Gastrocnemius medialis (tissue), 4 donors: ENCODE measurements around the gene LAMA4. TPM values are rescaled to one million over a fixed set of nuclear protein-coding genes. Genes with fewer than 3 reads are reported as not detected.

Source experiments
- ATAC-seq, 2 donors: fragments of 150-250 bp; one replicate each; pipeline ENCODE4 v1.9.1; 2016
- DNase-seq, 2 donors: peaks; one replicate each; pipeline ENCODE4 v3.0.0-alpha.2; 2019
- H3K27ac ChIP-seq, 4 donors: fragments of 200-600 bp; sonication (generic); 1 replicate in 1 of 4; 2 replicates in 3 of 4; pipeline ENCODE4 v1.5.1; 2016 to 2018; ENCODE audit warnings: mild to moderate bottlenecking in 2 of 4, moderate library complexity in 1 of 4
- H3K27me3 ChIP-seq, 3 donors: fragments of 200-600 bp; sonication (generic) in 2 of 3; 1 replicate in 1 of 3; 2 replicates in 2 of 3; pipeline versions ENCODE4 v1.5.1 to v1.6.0; 2016 to 2019; ENCODE audit warnings: mild to moderate bottlenecking in 1 of 3, moderate library complexity in 1 of 3
- H3K36me3 ChIP-seq, 2 donors: fragments of 200-600 bp; sonication (generic) in 1 of 2; one replicate each; pipeline ENCODE4 v1.5.1; 2017 to 2018
- H3K4me1 ChIP-seq, 2 donors: fragments of 200-600 bp; sonication (generic) in 1 of 2; one replicate each; pipeline ENCODE4 v1.5.1; 2016 to 2017; ENCODE audit warnings: mild to moderate bottlenecking in 2 of 2
- H3K4me3 ChIP-seq, 4 donors: fragments of 200-600 bp; sonication (generic) in 3 of 4; 1 replicate in 1 of 4; 2 replicates in 3 of 4; pipeline ENCODE4 v1.5.1; 2016 to 2019; ENCODE audit warnings: mild to moderate bottlenecking in 2 of 4
- H3K9me3 ChIP-seq, 3 donors: fragments of 200-600 bp; sonication (generic) in 2 of 3; 1 replicate in 1 of 3; 2 replicates in 2 of 3; pipeline ENCODE4 v1.5.1; 2016 to 2019
- CTCF ChIP-seq, 5 experiments: fragments of 450-650 bp in 3 of 5; fragments of 200-600 bp in 2 of 5; sonication (generic) in 2 of 5; IDR thresholded peaks in 4 of 5; conservative IDR thresholded peaks in 1 of 5; 1 replicate in 4 of 5; 2 replicates in 1 of 5; pipeline ENCODE4 v1.5.1; 2016 to 2019; ENCODE audit warnings: antibody characterized with exemption in 5 of 5, mild to moderate bottlenecking in 3 of 5, moderate library complexity in 3 of 5
- POLR2A ChIP-seq, 2 donors: fragments of 450-650 bp; IDR thresholded peaks; one replicate each; pipeline ENCODE4 v1.6.1; 2017; ENCODE audit warnings: antibody characterized with exemption in 2 of 2, mild to moderate bottlenecking in 2 of 2, moderate library complexity in 2 of 2
- in situ Hi-C, 4 donors: fragments of 200-750 bp; cut with MboI; loops; one replicate each; pipeline versions ENCODE4 v1.15.0 to v1.8.0; 2017; ENCODE audit warnings: low sequenced_read_pairs in 4 of 4
- intact Hi-C: fragments of 100-400 bp; cut with DNase I; formaldehyde crosslinking; loops from one replicate; pipeline ENCODE4 v1.15.1; 2023; ENCODE audit warnings: low total_unique reads
- total RNA-seq, 4 donors: library from RNA; depleted of rRNA; stranded (reverse); fragments of >200 nt; gene quantifications; one replicate each; pipeline versions ENCODE4 v1.1.0 to v1.2.3, GENCODE V29; 2016

Gene LAMA4
- total RNA-seq, 4 donors from 2014 or later = 4.4 to 19.1 (median 7.4) TPM

DNA sequence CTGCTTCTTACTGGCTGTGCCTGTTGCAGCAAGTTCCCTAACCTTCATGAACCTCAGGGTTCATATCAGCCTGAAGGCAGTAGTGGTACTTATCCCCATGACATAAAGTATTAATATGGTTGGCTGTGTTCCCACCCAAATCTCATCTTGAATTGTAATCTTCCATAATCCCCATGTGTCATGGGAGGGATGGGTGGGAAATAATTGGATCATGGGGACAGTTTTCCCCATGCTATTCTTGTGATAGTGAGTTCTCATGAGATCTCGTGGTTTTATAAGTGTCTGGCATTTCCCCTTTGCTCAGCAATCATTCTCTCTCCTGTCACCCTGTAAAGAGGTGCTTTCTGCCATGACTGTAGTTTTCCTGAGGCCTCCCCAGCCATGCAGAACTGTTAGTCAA is 105.1 kb downstream of the LAMA4 start:
- Histone ChIP-seq H3K4me1 (no peaks in the 10 kb centered on the region), H3K27me3 (no peaks in the 10 kb centered on the region), H3K36me3 (no peaks in the 10 kb centered on the region), H3K4me3 (no peak overlapping the region), H3K9me3 (no peaks in the 10 kb centered on the region), H3K27ac (peak overlapping the region in 2 of 4 donors; percentile 8 to 21)
- no peak for DNase-seq
- in situ Hi-C loops = no loop called here
- no peak for ATAC-seq
- TF ChIP-seq POLR2A (IDR thresholded peaks at IDR 0.05) = no peak
- no peak for TF ChIP-seq CTCF (IDR thresholded peaks at IDR 0.05 in 4 of 5, conservative IDR thresholded peaks at IDR 0.05 in 1 of 5)
- intact Hi-C loops = no loop called here

- no peaks in the 10 kb centered on the region for H3K36me3 ChIP-seq
- H3K27ac ChIP-seq = no peak overlapping the region
Measured at GRCh38 chr6:112148103-112148502, 106.3 kb downstream of the LAMA4 start.

GRCh38 chr6:112145080-112145573 is 109.2 kb downstream of the LAMA4 start:
- TF ChIP-seq POLR2A (IDR thresholded peaks at IDR 0.05) (no peak), CTCF (IDR thresholded peaks at IDR 0.05 in 4 of 5, conservative IDR thresholded peaks at IDR 0.05 in 1 of 5) (no peak)
- H3K9me3 ChIP-seq = no peaks in the 10 kb centered on the region
- H3K36me3 ChIP-seq = no peaks in the 10 kb centered on the region
- intact Hi-C loops = no loop called here
- no peaks in the 10 kb centered on the region for H3K4me1 ChIP-seq
- DNase-seq = no peak
- in situ Hi-C loops = no loop called here
- no peak overlapping the region for H3K27ac ChIP-seq
- no peaks in the 10 kb centered on the region for H3K27me3 ChIP-seq
- ATAC-seq = no peak
- H3K4me3 ChIP-seq = no peak overlapping the region

More at GRCh38 chr6:112148103-112148502, 106.3 kb downstream of the LAMA4 start:
- intact Hi-C loops = no loop called here
- no peak for ATAC-seq
- DNase-seq = no peak
- in situ Hi-C loops = no loop called here
- H3K4me1 ChIP-seq = no peaks in the 10 kb centered on the region
- H3K27me3 ChIP-seq = no peaks in the 10 kb centered on the region
- no peak overlapping the region for H3K4me3 ChIP-seq
- H3K9me3 ChIP-seq = no peaks in the 10 kb centered on the region
- no peak for TF ChIP-seq CTCF (IDR thresholded peaks at IDR 0.05 in 4 of 5, conservative IDR thresholded peaks at IDR 0.05 in 1 of 5)
- TF ChIP-seq POLR2A (IDR thresholded peaks at IDR 0.05) = no peak

GRCh38 chr6:112144145-112144926 is 110.0 kb downstream of the LAMA4 start:
- no peak for ATAC-seq
- intact Hi-C loops = no loop called here
- Histone ChIP-seq H3K36me3 (no peaks in the 10 kb centered on the region), H3K27ac (no peak overlapping the region), H3K4me1 (no peaks in the 10 kb centered on the region), H3K27me3 (no peaks in the 10 kb centered on the region), H3K9me3 (no peaks in the 10 kb centered on the region), H3K4me3 (no peak overlapping the region)
- TF ChIP-seq CTCF (IDR thresholded peaks at IDR 0.05 in 4 of 5, conservative IDR thresholded peaks at IDR 0.05 in 1 of 5) (no peak), POLR2A (IDR thresholded peaks at IDR 0.05) (no peak)
- no peak for DNase-seq
- in situ Hi-C loops = no loop called here
